ENCODE measurements around the gene RAI14. TPM values are rescaled to one million over a fixed set of nuclear protein-coding genes. Genes with fewer than 3 reads are reported as not detected.

RAI14 gene
- total RNA-seq, 2 donors from 2014 or later: 25.7 to 27.5 TPM

- H3K9me3 ChIP-seq: no peaks in the 10 kb centered on the region
- H3K4me3 ChIP-seq: no peak overlapping the region
- no peaks in the 10 kb centered on the region for H3K4me1 ChIP-seq
- no peaks in the 10 kb centered on the region for H3K36me3 ChIP-seq (replicated peaks in 1 of 2; ENCODE audit: insufficient read depth in 1 of 2, low read depth in 2 of 2)
- ATAC-seq (no peak), DNase-seq (no peak)
- intact Hi-C loops (cut with DNase I): no loop called here
- TF ChIP-seq CTCF (IDR thresholded peaks at IDR 0.05) (no peak), POLR2A (IDR thresholded peaks at IDR 0.05) (no peak)
- no peak overlapping the region for H3K27ac ChIP-seq
- no peaks in the 10 kb centered on the region for H3K27me3 ChIP-seq
These were observed 45.6 kb upstream of the RAI14 start for GRCh38 chr5:34610546-34610945.

GRCh38 chr5:34611464-34612415 lies 44.4 kb upstream of the RAI14 start:
- intact Hi-C loops (cut with DNase I): no loop called here
- TF ChIP-seq CTCF (IDR thresholded peaks at IDR 0.05) (no peak), POLR2A (IDR thresholded peaks at IDR 0.05) (no peak)
- Histone ChIP-seq H3K27me3 (no peaks in the 10 kb centered on the region), H3K4me1 (peaks cover 1% of the 10 kb centered on the region), H3K27ac (no peak overlapping the region), H3K36me3 (replicated peaks in 1 of 2; ENCODE audit: insufficient read depth in 1 of 2, low read depth in 2 of 2) (no peaks in the 10 kb centered on the region), H3K9me3 (no peaks in the 10 kb centered on the region), H3K4me3 (no peak overlapping the region)
- DNase-seq: no peak
- WGBS, 2 donors: 93 to 97% methylated on average over 9 of the region's 9 CpGs
- no peak for ATAC-seq

- Histone ChIP-seq H3K27me3 (no peaks in the 10 kb centered on the region), H3K9me3 (no peaks in the 10 kb centered on the region), H3K36me3 (replicated peaks in 1 of 2; ENCODE audit: insufficient read depth in 1 of 2, low read depth in 2 of 2) (no peaks in the 10 kb centered on the region), H3K4me1 (peaks cover 7% of the 10 kb centered on the region), H3K4me3 (no peak overlapping the region), H3K27ac (no peak overlapping the region)
- 87 to 100% methylated on average over 1 of the region's 1 CpG for WGBS, 2 donors
- no peak for ATAC-seq
- intact Hi-C loops (cut with DNase I): no loop called here
- no peak for DNase-seq
- TF ChIP-seq CTCF (IDR thresholded peaks at IDR 0.05): no peak
- TF ChIP-seq POLR2A (IDR thresholded peaks at IDR 0.05): no peak
These were observed 39.5 kb upstream of the RAI14 start for GRCh38 chr5:34616651-34617050.

- intact Hi-C loops (cut with DNase I): no loop called here
- Histone ChIP-seq H3K9me3 (no peaks in the 10 kb centered on the region), H3K4me3 (no peak overlapping the region), H3K27ac (no peak overlapping the region), H3K4me1 (peaks cover 7% of the 10 kb centered on the region), H3K27me3 (no peaks in the 10 kb centered on the region), H3K36me3 (replicated peaks in 1 of 2; ENCODE audit: insufficient read depth in 1 of 2, low read depth in 2 of 2) (no peaks in the 10 kb centered on the region)
- whole genome bisulfite sequencing, 2 donors: 70 to 80% methylated on average over 4 of the region's 4 CpGs
- ATAC-seq (no peak), DNase-seq (no peak)
- TF ChIP-seq CTCF (IDR thresholded peaks at IDR 0.05): no peak
- no peak for TF ChIP-seq POLR2A (IDR thresholded peaks at IDR 0.05)
These were observed 37.6 kb upstream of the RAI14 start for GRCh38 chr5:34618371-34619065.

All from body of pancreas (tissue), 4 donors.